ENCODE measurements around the gene COL8A1. TPM values are rescaled to one million over a fixed set of nuclear protein-coding genes. Genes with fewer than 3 reads are reported as not detected.

Gene COL8A1
- total RNA-seq, 2 donors from 2014 or later: 2.3 to 2.8 TPM

- no peak for DNase-seq
- intact Hi-C loops (cut with DNase I, micrococcal nuclease): no loop called here
- ATAC-seq: no peak
Measured at GRCh38 chr3:99698932-99699331, 60.5 kb downstream of the COL8A1 start.

- no peak for ATAC-seq
- no peak for DNase-seq
- intact Hi-C loops (cut with DNase I, micrococcal nuclease): no loop called here
Measured at GRCh38 chr3:99699841-99700240, 61.4 kb downstream of the COL8A1 start.

GRCh38 chr3:99700631-99701268, 62.4 kb downstream of the COL8A1 start:
- intact Hi-C loops (cut with DNase I, micrococcal nuclease): no loop called here
- DNase-seq: no peak
- no peak for ATAC-seq

- intact Hi-C loops (cut with DNase I, micrococcal nuclease): no loop called here
- DNase-seq (no peak), ATAC-seq (no peak)
Measured at GRCh38 chr3:99702953-99703943, 64.9 kb downstream of the COL8A1 start.

- intact Hi-C loops (cut with DNase I, micrococcal nuclease): no loop called here
- no peak for DNase-seq
- no peak for ATAC-seq
Measured at GRCh38 chr3:99704417-99704816, 66.0 kb downstream of the COL8A1 start.

- no peak for DNase-seq
- intact Hi-C loops (cut with DNase I, micrococcal nuclease): no loop called here
- ATAC-seq: peak; percentile 88
Measured at GRCh38 chr3:99706410-99706809, 68.0 kb downstream of the COL8A1 start.

GRCh38 chr3:99708207-99708745, 69.9 kb downstream of the COL8A1 start:
- DNase-seq (no peak), ATAC-seq (no peak)
- intact Hi-C loops (cut with DNase I, micrococcal nuclease): no loop called here

GRCh38 chr3:99709686-99710085, 71.3 kb downstream of the COL8A1 start:
- DNase-seq (no peak), ATAC-seq (no peak)
- intact Hi-C loops (cut with DNase I, micrococcal nuclease): no loop called here

GRCh38 chr3:99710094-99710493, 71.7 kb downstream of the COL8A1 start:
- ATAC-seq (no peak), DNase-seq (no peak)
- intact Hi-C loops (cut with DNase I, micrococcal nuclease): no loop called here

GRCh38 chr3:99711351-99711750, 73.0 kb downstream of the COL8A1 start:
- ATAC-seq (no peak), DNase-seq (no peak)
- intact Hi-C loops (cut with DNase I, micrococcal nuclease): no loop called here

- no peak for DNase-seq
- no peak for ATAC-seq
- intact Hi-C loops (cut with DNase I, micrococcal nuclease): no loop called here
Measured at GRCh38 chr3:99712291-99712954, 74.0 kb downstream of the COL8A1 start.

- no peak for ATAC-seq
- intact Hi-C loops (cut with DNase I, micrococcal nuclease): no loop called here
- DNase-seq: no peak
Measured at GRCh38 chr3:99713440-99713839, 75.0 kb downstream of the COL8A1 start.

- DNase-seq: no peak
- ATAC-seq: no peak
- intact Hi-C loops (cut with DNase I, micrococcal nuclease): no loop called here
Measured at GRCh38 chr3:99714146-99714545, 75.8 kb downstream of the COL8A1 start.

- intact Hi-C loops (cut with DNase I, micrococcal nuclease): no loop called here
- ATAC-seq (no peak), DNase-seq (no peak)
Measured at GRCh38 chr3:99714575-99714974, 76.2 kb downstream of the COL8A1 start.

- intact Hi-C loops (cut with DNase I, micrococcal nuclease): no loop called here
- DNase-seq: no peak
- no peak for ATAC-seq
Measured at GRCh38 chr3:99716463-99716995, 78.1 kb downstream of the COL8A1 start.

GRCh38 chr3:99720985-99721632, 82.7 kb downstream of the COL8A1 start:
- intact Hi-C loops (cut with DNase I, micrococcal nuclease): no loop called here
- ATAC-seq (no peak), DNase-seq (no peak)

- DNase-seq (no peak), ATAC-seq (no peak)
- intact Hi-C loops (cut with DNase I, micrococcal nuclease): no loop called here
Measured at GRCh38 chr3:99721633-99722007, 83.2 kb downstream of the COL8A1 start.

- ATAC-seq: no peak
- intact Hi-C loops (cut with DNase I, micrococcal nuclease): no loop called here
- no peak for DNase-seq
Measured at GRCh38 chr3:99724276-99724675, 85.9 kb downstream of the COL8A1 start.

- intact Hi-C loops (cut with DNase I, micrococcal nuclease): no loop called here
- ATAC-seq: no peak
- no peak for DNase-seq
Measured at GRCh38 chr3:99730870-99731269, 92.5 kb downstream of the COL8A1 start.

Data from left colon (tissue), 2 donors.